NCI-H2029 (cell line): Measurements from ENCODE around the gene PLAAT1.
A peak's percentile ranks its signal among the peaks of the same experiment; 100 is the strongest.

ENCODE experiments used
- DNase-seq: peaks from one replicate; lab custom pipeline; 2025; lab: John Stamatoyannopoulos, UW

PLAAT1 gene

DNA sequence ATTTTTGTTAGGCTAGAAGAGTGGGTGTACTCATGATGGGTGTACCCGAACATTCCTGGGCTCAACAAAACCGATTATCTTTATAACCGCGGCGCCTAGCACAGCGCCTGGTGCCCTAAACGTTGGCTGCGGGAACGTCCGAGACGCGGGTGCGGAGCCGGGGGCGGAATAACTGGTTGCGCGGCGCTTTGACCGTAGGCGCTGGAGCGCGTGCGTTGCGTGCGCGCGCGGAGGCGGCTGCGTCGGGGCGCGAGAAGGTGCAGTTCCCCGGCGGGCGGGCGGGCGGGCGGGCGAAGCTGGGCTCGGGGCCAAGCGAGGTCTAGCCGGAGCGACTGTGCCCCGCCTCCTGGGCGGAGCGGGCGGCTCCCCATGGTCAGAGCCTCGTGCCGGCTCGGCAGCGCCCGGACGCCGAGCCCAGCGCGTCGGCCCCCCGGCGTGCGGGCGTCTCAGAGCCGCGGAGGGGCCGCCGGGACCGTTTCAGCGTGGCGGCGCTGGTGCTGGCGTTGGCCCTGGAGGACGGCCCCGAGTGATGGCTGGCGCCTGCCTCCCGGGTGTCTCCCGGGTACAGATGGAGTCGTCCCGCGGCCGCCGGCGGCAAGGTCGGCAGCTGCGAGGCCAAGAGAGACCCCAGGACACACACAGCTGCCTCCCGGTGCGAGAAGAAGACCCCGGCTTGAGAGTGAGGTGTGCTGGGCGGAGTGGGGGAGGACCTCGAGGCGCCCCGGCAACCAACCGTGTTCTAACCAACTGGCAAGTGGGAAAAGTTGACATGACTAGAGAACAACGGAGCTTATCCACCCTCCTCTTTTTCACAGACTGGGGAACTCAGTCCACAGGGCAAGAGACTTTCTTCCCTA, at the start of gene PLAAT1:
Gene PLAAT1, plus strand, starts transcription at position 373 of the 857 bp plus-strand sequence. CDS start 14,429 bp downstream, outside the sequence.
- peak; percentile 81 for DNase-seq

DNA sequence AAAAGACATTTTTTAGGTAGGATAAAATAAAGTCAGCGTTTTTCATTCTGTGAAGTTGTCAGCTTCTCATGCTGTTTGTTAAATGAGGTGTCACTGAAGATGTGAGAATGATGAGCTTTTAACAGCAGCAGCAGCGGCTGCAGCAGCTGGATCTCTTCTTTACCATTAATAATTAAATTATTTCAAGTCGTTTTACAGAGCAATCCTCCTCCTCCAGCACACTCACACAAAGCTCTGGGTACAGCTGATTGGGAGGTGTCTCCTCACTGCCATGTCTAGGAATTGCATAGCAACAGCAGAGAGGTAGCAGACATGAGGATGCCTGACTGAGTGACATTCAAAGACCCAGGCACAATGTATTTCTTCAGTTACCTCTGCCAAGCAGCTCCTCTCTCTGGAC, 46.7 kb upstream of the PLAAT1 start:
- no peak for DNase-seq

DNA sequence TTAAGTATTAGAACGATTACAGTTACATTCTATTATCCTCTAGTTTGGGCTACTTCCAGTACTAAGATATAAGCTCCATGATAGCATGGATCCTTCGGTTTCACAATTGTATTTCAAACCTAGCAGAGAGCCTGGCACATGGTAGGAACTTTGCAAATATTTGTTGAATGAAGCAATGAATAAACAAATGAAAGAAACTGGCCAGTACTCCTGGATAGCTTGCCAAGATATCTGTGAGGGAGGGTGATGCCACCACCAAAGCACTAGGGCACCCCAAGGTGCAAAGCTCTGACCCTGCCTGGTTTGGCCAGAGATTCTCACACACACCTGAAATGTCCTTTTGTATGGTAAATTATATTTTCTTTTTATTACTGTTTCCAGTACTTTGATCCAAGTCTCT, 44.3 kb upstream of the PLAAT1 start:
- DNase-seq, result no peak

DNA sequence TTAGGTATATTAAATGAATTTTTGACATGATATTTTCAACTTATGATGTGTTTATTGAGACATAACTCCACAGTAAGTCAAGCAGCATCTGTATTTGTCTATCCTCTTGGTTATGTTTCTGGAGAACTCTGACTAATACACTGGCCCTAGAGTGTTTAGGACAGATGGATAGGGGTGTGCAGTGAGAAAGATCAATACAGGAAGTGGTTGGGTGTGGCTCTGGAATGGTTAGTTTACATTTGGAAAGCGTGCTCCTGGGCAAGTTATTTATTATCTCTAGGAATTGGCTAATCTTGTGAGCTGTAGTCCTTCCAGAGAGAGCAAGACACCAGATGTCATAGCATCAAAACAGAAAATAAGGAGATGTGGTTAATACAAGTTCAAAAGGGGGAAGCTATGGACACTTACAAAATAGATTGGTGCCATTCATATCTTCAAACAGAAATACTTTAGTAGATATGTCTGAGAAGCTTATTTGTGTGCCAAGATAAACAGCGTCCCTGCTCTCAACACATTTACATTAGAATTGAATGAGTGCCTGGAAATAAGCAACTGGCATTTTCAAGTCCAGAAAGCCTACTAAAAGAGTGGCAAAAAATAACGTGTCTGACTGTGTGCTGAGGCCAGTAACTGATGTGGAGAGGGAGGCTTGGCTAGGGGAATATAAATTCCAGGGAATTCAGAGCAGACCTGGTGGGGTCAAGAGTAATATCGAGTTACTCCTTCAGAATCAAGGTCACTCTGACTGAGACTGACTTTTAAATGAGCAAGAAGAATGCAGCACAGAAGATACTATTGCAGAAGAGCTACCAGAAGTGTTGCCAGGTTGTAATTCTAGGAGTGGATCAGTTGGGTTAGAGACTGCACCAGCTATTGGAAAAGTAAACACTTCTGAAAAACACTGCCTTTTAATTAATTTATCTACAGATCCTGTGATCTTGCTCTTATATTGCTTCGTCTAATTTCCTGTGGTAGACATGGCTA, 33.4 kb upstream of the PLAAT1 start:
- peak; percentile 55 for DNase-seq

DNA sequence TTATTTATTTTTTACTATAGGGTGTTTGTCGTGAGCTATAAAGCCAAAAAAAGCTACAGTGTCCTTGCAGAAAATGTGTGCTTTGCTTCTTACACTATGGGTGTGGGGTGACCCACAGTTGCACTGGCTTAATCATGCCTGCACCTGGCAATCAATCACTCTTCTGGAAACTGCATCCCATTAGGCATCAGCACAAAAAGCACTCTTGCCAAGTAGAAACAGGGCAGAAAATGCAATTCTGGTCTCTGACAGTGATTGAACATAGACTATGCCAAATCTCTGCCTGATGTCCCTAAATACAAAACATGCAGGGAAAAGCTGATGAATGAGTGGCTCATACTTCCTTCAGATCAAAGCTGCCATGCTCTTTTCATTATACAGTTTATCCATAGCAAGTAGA, 30.4 kb upstream of the PLAAT1 start:
- DNase-seq, result no peak

DNA sequence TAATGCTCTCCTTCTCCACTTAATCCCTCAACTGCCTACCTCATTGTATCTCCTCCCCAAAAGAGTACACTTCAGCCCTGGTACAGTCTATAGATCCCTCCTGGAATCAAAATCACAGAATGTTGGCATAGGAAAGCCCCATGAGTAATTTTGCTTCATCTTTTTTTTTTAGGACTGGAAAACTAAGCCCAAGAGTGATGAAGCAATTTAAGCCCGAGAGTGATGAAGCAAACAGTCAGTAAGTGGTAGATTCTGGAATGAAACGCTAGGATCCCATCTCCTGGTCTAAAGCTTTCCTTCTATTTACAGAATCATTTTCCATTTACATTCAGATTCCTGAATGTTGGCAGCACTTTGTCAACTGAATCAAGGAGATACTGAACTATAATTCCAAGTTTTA, 29.8 kb upstream of the PLAAT1 start:
- no peak for DNase-seq

DNA sequence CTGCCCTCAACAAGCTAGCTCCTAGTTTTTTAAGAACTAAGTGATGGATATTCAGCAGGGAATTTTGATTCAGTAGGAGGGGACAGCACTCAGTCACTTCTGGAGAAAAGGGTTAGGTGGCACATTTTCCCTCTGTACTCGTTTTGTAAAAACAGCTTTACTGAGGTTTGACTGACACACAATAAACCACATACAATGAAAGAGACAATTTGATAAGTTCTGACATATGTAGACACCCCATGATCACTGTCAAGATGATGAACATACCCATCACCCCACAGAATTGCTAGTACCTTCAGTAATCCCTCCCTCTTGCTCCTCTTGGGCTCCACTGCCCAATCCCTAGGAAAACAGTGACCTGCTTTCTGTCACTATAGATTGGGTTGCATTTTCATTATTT, 29.0 kb upstream of the PLAAT1 start:
- DNase-seq, result no peak

DNA sequence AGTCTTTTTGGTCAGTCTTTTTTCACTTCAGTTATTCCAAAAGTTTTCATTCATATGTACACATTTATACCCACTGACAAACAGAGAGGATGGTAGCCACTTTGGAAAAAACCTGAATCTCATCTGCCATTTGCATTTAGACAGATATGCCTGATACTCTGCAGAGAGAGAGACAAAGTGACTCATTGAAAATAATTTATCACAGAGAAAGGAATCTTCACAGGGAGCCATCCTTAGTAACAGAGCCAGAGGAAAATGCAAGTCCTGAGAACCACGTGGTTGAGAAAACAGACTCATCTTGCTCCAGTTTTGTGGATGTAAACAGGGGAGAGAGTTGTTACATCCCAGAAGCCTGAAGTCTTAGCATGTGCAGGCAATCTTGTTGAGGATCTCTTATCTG, 28.2 kb upstream of the PLAAT1 start:
- DNase-seq, result no peak

DNA sequence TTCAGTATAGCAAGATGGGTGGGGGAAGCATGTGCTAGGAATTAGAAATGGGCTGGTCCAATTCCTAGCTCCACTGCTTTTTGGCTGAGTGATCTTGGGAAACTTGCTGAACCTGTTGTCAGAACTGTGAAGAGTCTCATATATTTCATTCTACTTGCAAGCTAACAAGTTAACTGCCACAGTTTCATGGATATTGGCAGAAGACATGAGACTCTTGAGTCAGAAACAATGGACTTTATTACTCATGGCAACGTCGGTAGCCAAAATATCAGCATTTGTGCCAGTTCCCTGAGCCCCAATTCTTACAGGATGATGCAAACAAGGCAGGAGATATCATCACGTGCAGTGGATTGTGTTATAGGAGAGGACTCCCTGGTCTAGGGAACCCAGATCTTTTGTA, 26.6 kb upstream of the PLAAT1 start:
- no peak for DNase-seq

DNA sequence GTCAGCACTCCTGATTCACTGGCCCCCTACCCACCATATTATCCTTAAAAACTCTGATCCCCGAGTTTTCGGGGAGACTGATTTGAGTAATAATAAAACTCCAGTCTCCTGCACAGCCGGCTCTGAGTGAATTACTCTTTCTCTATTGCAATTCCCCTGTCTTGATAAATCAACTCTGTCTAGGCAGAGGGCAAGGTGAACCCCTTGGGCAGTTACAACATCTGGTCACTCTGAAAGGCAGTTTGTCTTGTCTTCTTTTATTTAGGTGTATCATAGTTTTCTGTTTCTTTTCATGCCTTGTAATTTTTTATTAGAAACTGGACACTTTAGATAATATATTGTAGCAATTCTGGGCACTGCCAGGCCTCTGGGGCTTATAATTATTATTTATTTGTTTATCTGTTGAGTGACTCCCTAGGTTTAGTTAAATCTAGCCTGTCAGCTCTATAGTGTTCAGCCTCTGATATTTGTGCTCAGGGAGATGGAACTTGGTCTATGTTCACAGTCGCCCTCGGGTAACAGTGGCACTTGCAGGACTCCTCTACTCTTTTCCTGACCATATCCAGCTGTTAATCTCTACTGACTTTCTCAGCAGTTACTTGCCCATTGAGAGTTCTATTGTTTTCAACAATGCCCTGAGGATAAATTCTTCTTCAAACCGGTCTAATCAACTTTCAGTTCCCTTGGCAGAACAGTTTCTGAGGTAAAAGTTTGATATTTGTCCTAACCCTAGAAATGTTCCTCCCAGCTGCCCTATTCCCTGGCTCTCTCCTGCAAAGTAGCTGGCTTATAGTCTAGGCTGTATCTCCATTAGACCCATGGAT, 15.5 kb upstream of the PLAAT1 start:
- DNase-seq, result no peak

DNA sequence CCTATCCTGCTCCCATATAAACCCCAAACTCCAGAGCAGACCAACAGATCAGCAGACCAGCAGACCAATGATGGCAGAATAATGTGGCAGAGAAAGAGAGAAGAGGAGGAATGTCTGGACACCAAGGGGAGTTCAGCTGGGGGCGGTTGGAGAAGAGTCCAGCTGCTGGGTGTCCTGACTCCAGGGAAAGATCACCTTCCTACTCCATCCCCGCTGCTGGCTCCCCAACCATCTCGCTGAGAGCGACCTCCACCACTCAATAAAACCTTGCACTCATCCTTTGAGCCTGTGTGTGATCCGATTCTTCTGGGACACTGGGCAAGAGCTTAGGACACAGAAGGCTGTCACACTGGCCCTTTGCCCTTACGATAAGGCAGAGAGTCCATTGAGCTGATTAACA, 12.8 kb upstream of the PLAAT1 start:
- DNase-seq, result no peak

DNA sequence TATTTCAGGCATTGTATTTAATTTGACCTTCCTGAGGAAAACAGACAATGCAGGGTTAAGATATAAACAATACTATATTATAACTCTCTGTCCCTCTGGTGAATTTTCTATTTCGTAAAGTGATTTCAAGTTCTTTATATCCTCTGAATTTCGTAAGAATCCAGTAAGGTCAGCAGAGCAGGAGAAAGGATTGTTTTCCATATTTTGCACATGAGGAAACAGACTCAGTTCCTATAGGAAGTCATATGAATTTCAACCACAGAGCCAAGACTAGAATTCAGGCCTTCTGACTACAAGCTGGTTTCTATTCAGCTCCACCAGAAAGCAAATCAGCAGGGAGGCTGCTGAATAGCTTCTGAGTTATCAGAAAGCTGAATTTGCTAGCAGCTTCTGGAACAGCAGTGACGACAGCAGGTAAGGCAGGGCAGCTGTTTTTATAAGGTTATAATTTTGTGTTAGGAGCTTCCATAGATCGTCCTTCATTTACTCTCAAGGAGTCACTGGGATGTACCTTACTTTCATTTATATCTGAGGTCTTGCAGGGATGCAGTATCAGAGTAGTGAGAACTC, 11.1 kb upstream of the PLAAT1 start:
- no peak for DNase-seq

DNA sequence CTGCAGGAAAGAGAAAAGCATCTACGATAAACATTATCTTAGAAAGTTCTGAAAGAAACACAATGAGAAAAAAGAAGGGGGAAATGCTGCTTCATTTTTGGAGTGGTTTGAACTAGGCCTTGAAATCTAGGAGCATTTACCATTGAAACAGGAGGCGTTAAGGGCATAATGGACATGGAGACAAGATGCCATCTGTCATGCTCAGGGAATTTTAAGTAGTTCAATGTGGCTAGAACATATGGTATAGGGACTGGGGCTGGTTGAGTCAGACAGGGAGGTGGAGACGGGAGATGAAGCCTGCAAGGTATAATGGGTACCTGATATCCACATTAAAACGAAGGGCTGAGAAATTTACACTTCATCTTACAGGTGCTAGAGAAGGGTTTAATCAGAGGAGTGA, 10.4 kb upstream of the PLAAT1 start:
- no peak for DNase-seq

DNA sequence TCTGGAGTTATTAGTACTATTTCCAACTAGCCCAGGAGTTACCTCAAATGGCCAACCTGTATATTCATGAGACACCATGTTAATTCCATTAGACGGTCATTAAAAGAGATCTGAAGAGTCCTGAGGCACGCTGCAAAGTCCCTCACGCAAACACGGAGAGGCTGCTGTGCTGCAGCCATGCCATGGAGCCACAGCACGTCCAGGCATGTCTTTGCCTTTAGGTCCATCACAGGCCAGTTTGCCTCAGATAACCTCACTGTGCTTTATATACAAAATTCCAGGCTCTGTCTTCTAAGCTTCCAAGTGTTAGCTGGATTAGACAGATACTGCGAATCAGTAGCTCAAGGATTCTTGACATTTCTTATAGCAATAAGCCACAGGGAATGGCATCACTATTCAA, 9.8 kb upstream of the PLAAT1 start:
- no peak for DNase-seq

DNA sequence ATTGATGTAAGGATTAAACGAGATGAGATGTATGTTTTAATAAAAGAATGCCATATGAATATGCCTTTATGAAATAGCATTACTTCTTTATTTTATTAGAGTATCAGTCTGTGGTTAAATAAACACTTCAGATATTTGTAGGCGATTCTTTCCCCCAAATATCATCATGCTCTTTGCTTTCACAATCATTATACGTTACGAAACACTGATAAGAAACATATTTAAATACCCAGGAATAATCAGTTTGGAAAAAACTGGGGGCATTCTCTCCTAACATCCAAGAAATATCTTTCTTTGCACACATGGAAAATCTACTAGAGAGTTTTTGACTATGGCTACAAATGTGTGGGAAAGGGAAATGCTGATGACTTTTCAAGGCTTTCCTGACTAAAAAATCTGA, 4.4 kb upstream of the PLAAT1 start:
- no peak for DNase-seq

DNA sequence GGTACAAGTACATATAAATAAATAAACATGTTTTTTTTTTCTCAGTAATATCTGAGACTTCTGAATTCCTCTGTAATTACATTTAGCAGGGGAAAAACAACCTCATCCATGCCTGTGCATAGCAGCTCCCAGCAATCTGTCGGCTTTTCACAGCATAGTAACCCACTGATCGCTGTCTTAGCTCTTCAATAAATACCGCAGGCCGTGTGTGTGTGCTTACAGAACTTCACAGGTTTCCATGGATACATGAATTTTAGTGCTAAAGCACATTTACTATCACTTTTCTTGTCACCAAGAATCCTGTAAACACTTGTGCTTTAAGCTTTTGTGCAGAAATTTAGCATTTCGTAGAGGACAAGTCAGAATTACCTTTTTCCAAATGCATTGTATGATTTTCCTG, 4.0 kb upstream of the PLAAT1 start:
- DNase-seq, result no peak

DNA sequence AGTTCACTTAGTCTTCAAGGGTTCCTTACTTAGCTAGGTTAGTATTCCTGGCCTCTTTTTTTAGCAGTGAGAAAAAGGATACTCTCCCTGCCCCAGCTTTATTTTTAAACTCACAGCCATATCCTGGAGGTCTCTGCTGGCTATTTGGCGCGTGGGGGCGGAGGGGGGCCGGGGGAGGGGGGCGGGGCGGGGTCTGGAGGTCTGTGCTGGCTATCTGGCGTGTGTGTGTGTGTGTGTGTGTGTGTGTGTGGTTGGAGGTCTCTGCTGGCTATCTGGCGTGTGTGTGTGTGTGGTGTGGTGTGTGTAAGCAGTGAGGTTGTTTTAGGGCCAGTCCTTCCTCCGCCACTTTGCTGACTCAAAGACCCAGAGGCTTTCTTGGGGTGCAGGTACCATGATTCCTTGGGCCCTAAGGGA, 579 bp upstream of the PLAAT1 start:
- DNase-seq, result no peak

DNA sequence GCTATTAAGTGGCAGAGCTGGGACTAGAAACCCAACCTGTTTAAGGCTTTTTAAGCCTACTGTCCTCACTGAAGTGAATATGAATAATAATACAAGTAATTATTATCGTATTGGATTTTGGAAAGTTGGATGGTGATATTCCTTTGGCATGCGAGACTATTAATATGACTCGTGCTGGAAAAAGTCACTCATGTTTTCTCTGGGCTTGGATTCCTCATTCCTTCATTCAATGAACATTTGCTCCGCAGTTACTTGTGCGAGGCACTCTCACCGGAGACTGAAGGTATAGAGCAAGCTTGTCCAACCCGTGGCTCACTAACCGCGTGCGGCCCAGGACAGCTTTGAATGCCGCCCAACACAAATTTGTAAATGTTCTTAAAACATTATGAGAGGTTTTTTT, 694 bp downstream of the PLAAT1 start:
- DNase-seq, result no peak

DNA sequence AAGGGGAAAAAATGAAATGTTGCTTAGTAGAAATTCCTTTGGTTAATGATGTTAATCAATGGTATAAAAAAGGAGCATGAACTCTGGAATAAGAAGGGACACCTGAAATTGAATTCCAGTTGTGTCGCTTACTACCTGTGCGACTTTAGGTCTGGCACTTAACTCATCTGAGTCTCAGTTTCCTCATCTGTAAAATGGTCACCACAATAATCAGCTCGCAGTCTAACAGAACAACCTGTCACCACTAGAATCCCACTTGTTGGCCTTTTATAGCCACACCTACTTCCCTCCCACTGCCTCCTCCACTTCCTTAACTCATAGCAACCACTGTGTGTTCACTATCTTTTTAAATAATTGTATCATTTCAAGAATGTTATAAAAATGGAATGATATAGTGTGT, 2.5 kb downstream of the PLAAT1 start:
- DNase-seq, result no peak

DNA sequence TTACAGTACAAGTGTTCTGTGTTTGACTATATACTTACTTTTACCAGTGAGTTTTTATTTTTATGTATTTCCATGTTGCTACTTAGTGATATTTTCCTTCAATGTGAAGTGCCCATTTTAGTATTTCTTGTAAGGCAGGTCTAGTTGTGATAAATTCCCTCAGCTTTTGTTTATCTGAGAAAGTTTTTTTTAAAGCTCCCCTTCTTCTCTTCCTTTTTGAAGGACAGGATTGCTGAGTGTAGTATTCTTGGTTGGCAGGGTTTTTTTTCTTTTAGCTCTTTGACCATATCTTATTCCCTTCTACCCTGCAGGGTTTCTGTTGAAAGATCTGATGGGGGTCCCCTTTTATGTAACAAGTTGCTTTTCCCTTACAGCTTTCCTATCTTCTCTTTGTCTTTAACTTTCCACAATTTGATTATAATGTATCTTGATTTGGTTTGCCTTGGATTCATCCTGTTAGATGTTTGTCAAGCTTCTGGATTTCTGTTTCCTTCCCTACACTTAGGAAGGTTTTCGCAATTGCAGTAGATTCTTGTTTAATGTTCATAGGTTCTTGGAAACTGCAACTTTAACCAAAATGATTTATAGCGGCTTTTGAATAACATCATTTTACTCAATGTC, 7.9 kb downstream of the PLAAT1 start:
- no peak for DNase-seq

DNA sequence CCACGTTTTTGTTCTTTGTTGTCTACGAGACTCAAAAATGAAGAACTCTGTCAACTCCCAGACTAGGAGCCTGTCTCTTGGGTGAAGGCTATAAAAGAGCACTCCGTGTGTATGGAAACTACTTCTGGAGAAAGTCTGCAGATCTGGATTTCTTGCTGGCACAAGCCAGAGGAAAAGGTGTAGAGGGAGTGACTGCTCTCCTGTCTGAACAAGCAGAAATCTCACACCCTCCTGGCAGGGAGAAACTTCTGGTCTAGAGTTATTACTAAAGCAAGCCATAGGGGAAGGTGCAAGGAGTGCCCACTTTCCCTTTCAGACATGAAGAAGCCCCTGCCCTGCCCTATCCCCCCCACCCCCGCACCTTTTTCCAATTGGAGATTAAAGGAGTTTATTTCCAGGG, 9.5 kb downstream of the PLAAT1 start:
- DNase-seq, result no peak
